AG04450 (cell line): ENCODE results near the gene ROPN1L. TPM values are rescaled to one million over a fixed set of nuclear protein-coding genes. Genes with fewer than 3 reads are reported as not detected.
A peak's percentile ranks its signal among the peaks of the same experiment; 100 is the strongest.

Experiments used
- CTCF ChIA-PET: fragments of 300-600, 350-600 bp; formaldehyde crosslinking; extraction: SDS; loops from one replicate; lab custom pipeline; 2022; ENCODE audit warnings: antibody characterized with exemption, inconsistent platforms; lab: Charles Lee
- POLR2A ChIA-PET: fragments of 350-600 bp; formaldehyde crosslinking; extraction: SDS; loops from one replicate; lab custom pipeline; 2021; ENCODE audit warnings: antibody characterized with exemption, inconsistent platforms; lab: Yijun Ruan, JAX
- DNase-seq: peaks from one replicate; pipeline ENCODE4 v3.0.0-alpha.2; 2011; ENCODE audit warnings: low read depth, low spot score
- H3K27ac ChIP-seq: one replicate; pipeline ENCODE4 v1.5.1; 2012; ENCODE audit warnings: low read depth, low read length, control low read depth
- H3K27me3 ChIP-seq: one replicate; pipeline ENCODE4 v1.6.0; 2012; ENCODE audit warnings: low read length; ENCODE audit not compliant: control insufficient read depth, insufficient read depth
- H3K4me3 ChIP-seq: 2 replicates; pipeline ENCODE4 v1.5.1; 2011; ENCODE audit warnings: mild to moderate bottlenecking, low read depth, low read length, control low read depth
- H3K9me3 ChIP-seq: 2 replicates; pipeline ENCODE4 v1.5.1; 2012; ENCODE audit warnings: low read length; ENCODE audit not compliant: control insufficient read depth, insufficient read depth
- polyA plus RNA-seq: library from polyadenylated mRNA; depleted of rRNA; stranded (reverse); fragments of >200 nt; gene quantifications from 2 replicates; pipeline ENCODE4 v1.2.3, GENCODE V29; 2011
- TF ChIP-seq, protein P1 (sequence below): IDR thresholded peaks from 2 replicates; pipeline ENCODE4 v1.5.1; 2011; ENCODE audit warnings: low read depth, low read length, control low read depth, inconsistent platforms

The ROPN1L gene
- polyA plus RNA-seq, 1 experiment, result 0.24 TPM

DNA sequence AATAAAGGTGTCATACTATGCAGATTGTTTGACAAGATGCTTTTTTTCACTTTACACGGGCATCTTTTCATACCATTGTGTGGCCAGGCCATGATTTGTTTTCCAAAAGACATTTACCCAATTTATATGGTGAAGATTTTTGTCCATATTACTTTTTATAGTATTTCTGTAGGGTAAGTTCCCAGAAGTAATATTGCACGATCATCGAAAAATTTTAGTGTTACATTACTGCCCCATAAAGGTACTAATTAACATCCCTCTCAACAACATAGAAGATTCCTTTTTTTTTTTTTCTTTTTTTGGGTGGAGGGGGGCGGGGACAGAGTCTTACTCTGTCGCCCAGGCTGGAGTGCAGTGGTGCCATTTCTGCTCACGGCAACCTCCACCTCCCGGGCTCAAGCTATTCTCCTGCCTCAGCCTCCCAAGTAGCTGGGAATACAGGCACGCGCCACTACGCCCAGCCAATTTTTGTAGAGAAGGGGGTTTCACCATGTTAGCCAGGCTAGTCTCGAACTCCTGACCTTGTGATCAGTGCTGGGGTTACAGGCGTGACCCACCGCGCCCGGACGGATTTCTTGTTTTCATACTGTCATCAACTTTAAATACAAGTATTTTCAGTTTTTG, 1.2 kb upstream of the ROPN1L start:
- TF ChIP-seq, protein P1, sequence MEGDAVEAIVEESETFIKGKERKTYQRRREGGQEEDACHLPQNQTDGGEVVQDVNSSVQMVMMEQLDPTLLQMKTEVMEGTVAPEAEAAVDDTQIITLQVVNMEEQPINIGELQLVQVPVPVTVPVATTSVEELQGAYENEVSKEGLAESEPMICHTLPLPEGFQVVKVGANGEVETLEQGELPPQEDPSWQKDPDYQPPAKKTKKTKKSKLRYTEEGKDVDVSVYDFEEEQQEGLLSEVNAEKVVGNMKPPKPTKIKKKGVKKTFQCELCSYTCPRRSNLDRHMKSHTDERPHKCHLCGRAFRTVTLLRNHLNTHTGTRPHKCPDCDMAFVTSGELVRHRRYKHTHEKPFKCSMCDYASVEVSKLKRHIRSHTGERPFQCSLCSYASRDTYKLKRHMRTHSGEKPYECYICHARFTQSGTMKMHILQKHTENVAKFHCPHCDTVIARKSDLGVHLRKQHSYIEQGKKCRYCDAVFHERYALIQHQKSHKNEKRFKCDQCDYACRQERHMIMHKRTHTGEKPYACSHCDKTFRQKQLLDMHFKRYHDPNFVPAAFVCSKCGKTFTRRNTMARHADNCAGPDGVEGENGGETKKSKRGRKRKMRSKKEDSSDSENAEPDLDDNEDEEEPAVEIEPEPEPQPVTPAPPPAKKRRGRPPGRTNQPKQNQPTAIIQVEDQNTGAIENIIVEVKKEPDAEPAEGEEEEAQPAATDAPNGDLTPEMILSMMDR, result no peak
- Histone ChIP-seq H3K27me3 (no peaks in the 10 kb centered on the region), H3K9me3 (no peaks in the 10 kb centered on the region; the same call in 1 of the 2 replicates), H3K4me3 (no peak overlapping the region), H3K27ac (no peak overlapping the region)
- ChIA-PET CTCF (interaction anchor here (2.2 kb wide), 1 partner anchor 157 kb away, joined by 13 read pairs; no protein-coding TSS in a partner anchor), POLR2A (no interaction called here)
- DNase-seq, result no peak

DNA sequence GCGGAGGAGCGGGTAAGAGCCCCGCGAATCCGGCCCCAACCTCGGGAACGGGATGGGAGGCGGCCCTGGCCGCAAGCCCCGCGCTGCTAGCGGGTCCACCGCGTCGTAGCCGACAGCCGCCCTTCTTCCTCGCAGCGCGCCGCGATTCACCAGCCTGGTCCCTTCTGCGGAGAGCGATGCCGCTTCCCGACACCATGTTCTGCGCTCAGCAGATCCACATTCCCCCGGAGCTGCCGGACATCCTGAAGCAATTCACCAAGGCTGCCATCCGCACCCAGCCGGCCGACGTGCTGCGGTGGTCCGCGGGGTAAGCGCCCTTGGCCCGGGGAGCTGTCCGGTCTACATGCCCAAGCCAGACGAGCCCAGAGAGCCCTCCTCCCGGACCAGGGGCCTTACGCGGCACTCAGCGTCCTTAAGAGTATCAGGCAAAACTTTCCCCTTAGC, 335 bp downstream of the ROPN1L start:
- peak overlapping the region; percentile 21 for H3K27ac ChIP-seq
- H3K9me3 ChIP-seq, result no peaks in the 10 kb centered on the region; the same call in 1 of the 2 replicates
- H3K4me3 ChIP-seq, result peak overlapping the region; percentile 73
- TF ChIP-seq, protein P1, result no peak
- no peak for DNase-seq
- H3K27me3 ChIP-seq, result no peaks in the 10 kb centered on the region
- POLR2A ChIA-PET, result interaction anchor here (0.8 kb wide), 1 partner anchor 43 kb away, joined by 3 read pairs; no protein-coding TSS in a partner anchor
- CTCF ChIA-PET, result interaction anchor here (1.1 to 2.2 kb wide), 4 partner anchors 10 to 186 kb away, joined by 6 to 16 read pairs (median 12); no protein-coding TSS in a partner anchor

DNA sequence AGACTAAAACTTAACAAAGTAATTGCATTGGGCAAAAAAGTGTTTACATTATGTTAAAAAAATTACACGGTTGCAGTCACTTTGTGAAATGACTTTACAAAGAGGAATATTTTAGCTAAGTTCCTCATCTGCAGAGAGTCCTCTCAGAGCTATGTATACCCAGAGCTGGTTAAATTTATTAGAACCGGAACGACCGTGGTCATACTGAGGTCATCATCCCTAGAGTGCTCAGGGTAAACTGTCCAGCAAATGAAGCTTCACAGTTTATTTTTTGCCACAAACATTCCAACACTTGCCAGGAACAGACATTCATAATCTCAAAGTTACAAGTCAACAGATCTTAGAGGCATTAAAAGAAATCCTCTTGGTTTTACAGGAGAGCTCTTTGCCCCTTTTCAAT, 897 bp downstream of the ROPN1L start:
- TF ChIP-seq, protein P1, result no peak
- POLR2A ChIA-PET, result no interaction called here

DNA sequence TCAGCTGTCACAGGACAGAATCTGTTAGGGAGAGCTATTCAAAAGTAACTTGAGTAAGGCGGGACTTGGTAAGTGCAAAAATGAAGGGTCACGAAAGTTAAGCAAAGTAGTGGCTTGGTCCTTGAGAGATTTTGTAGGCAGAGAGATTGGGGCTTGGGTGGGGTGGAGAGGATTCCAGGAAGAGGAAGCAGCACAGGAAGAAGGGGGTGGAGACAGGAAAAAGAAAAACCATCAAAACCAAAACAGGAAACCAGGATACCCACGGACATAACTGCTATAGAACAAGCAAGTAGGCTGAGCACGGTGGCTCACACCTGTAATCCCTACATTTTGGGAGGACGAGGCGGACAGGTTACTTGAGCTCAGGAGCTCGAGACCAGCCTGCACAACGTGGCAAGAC, 3.7 kb downstream of the ROPN1L start:
- Histone ChIP-seq H3K27me3 (no peaks in the 10 kb centered on the region), H3K27ac (no peak overlapping the region), H3K9me3 (no peaks in the 10 kb centered on the region; the same call in 1 of the 2 replicates), H3K4me3 (no peak overlapping the region)
- ChIA-PET CTCF (no interaction called here), POLR2A (no interaction called here)
- no peak for DNase-seq
- TF ChIP-seq, protein P1, result no peak

More for the DNA sequence above, 897 bp downstream of the ROPN1L start:
- H3K9me3 ChIP-seq, result no peaks in the 10 kb centered on the region; the same call in 1 of the 2 replicates
- no peak overlapping the region for H3K27ac ChIP-seq
- no peak for DNase-seq
- H3K4me3 ChIP-seq, result no peak overlapping the region; the same call in 1 of the 2 replicates
- no peaks in the 10 kb centered on the region for H3K27me3 ChIP-seq
- CTCF ChIA-PET, result interaction anchor here (1.1 to 1.7 kb wide), 3 partner anchors 10 to 185 kb away, joined by 6 to 16 read pairs (median 10); no protein-coding TSS in a partner anchor

DNA sequence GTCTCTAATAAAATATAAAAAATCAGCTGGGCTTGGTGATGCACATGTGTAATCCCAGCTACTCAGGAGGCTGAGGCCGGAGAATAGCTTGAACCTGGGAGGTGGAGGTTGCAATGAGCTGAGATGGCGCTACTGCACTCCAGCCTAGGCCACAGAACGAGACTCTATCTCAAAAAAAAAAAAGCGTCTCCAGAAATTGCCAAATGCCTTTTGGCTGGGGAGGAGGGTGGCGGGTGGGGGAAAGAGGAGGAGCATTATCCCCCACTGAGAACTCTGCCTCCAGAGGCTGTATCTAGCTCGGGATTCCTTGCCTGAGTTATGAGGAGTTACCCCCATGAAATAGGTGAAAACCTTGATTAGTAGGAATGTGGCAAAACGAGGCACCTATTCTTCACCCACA, 4.8 kb downstream of the ROPN1L start:
- POLR2A ChIA-PET, result no interaction called here
- no peak for DNase-seq
- TF ChIP-seq, protein P1, result no peak
- CTCF ChIA-PET, result no interaction called here
- Histone ChIP-seq H3K27ac (no peak overlapping the region), H3K9me3 (no peaks in the 10 kb centered on the region; the same call in 1 of the 2 replicates), H3K27me3 (no peaks in the 10 kb centered on the region), H3K4me3 (no peak overlapping the region)
